ENCODE measurements around the gene MCOLN3.

MCOLN3 gene

GRCh38 chr1:84996846-84997666 is 51.2 kb downstream of the MCOLN3 start, which contains the start of gene MCOLN2 (continued):
- TF ChIP-seq ZNF704 (tag by site-specific recombination; IDR thresholded peaks at IDR 0.05) (no peak), REST (tag by site-specific recombination; IDR thresholded peaks at IDR 0.05) (peak; percentile 25; the same call in 1 of the 2 replicates), ZNF112 (tag by site-specific recombination; IDR thresholded peaks at IDR 0.05) (no peak), ZNF548 (tag by site-specific recombination; IDR thresholded peaks at IDR 0.05) (no peak), FEZF1 (tag by site-specific recombination; IDR thresholded peaks at IDR 0.05) (no peak), ZNF560 (tag by site-specific recombination; IDR thresholded peaks at IDR 0.05; ENCODE audit: borderline replicate concordance) (no peak), YY1 (tag by site-specific recombination; IDR thresholded peaks at IDR 0.05) (no peak), ZSCAN4 (tag by site-specific recombination; IDR thresholded peaks at IDR 0.05) (no peak), ZNF664 (tag by site-specific recombination; IDR thresholded peaks at IDR 0.05) (no peak), ZSCAN16 (tag by site-specific recombination; IDR thresholded peaks at IDR 0.05) (no peak)

GRCh38 chr1:84995484-84996334 is 52.6 kb downstream of the MCOLN3 start:
- Histone ChIP-seq H3K4me1 (ENCODE audit: control insufficient read depth, insufficient read depth, low read length) (no peaks in the 10 kb centered on the region), H3K4me3 (ENCODE audit: low read depth, low read length) (no peak overlapping the region)
- CTCF ChIA-PET = interaction anchor here (0.6 to 1.8 kb wide), 3 partner anchors 49 to 51 kb away, joined by 3 to 4 read pairs (median 4); no protein-coding TSS in a partner anchor
- TF ChIP-seq PATZ1 (tag by site-specific recombination; IDR thresholded peaks at IDR 0.05) = no peak
- TF ChIP-seq ZBTB6 (tag by site-specific recombination; IDR thresholded peaks at IDR 0.05) = no peak
- TF ChIP-seq PRDM1 (tag by site-specific recombination; IDR thresholded peaks at IDR 0.05) = peak; percentile 49
- 0 out of 2 replicates have a peak, but pooled peaks have one; percentile 15 for TF ChIP-seq ZNF660 (tag by site-specific recombination; IDR thresholded peaks at IDR 0.05)
- TF ChIP-seq MYNN (tag by site-specific recombination; IDR thresholded peaks at IDR 0.05; ENCODE audit: borderline replicate concordance) = no peak
- TF ChIP-seq TCF7L2 (IDR thresholded peaks at IDR 0.05; ENCODE audit: borderline replicate concordance, low read depth, low read length) = no peak
- no peak for TF ChIP-seq ZNF777 (tag by site-specific recombination; IDR thresholded peaks at IDR 0.05; ENCODE audit: borderline replicate concordance)
- TF ChIP-seq ZNF202 (tag by site-specific recombination; IDR thresholded peaks at IDR 0.05; ENCODE audit: borderline replicate concordance) = no peak
- TF ChIP-seq ZNF747 (tag by site-specific recombination; IDR thresholded peaks at IDR 0.05) = no peak
- no peak for TF ChIP-seq ZNF350 (tag by site-specific recombination; IDR thresholded peaks at IDR 0.05)
- TF ChIP-seq ZNF639 (tag by site-specific recombination; IDR thresholded peaks at IDR 0.05) = no peak
- TF ChIP-seq ZBTB7A (tag by site-specific recombination; IDR thresholded peaks at IDR 0.05; ENCODE audit: low read depth) = no peak
- TF ChIP-seq FEZF1 (tag by site-specific recombination; IDR thresholded peaks at IDR 0.05) = no peak
- no peak for TF ChIP-seq EGR2 (tag by site-specific recombination; IDR thresholded peaks at IDR 0.05; ENCODE audit: low read depth)
- TF ChIP-seq ZNF24 (tag by site-specific recombination; IDR thresholded peaks at IDR 0.05) = no peak

More at GRCh38 chr1:84995484-84996334, 52.6 kb downstream of the MCOLN3 start:
- POLR2A ChIA-PET = interaction anchor here (1.5 kb wide), 1 partner anchor 281 kb away, joined by 5 read pairs; the partner anchor contains the start of gene BCL10
- H3K9me3 ChIP-seq (ENCODE audit: control insufficient read depth, insufficient read depth, low read depth, low read length) = no peaks in the 10 kb centered on the region
- H3K27ac ChIP-seq (ENCODE audit: extremely low read depth, low read depth, low read length) = no peak overlapping the region
- no peaks in the 10 kb centered on the region for H3K36me3 ChIP-seq (ENCODE audit: control insufficient read depth in 2 of 2, insufficient read depth in 1 of 2, low read length in 2 of 2)
